NB4 (cell line): Measurements from ENCODE around the gene B4GALT6.
A peak's percentile ranks its signal among the peaks of the same experiment; 100 is the strongest.

ENCODE experiments used
- DNase-seq: peaks from one replicate; pipeline ENCODE4 v3.0.0; 2010; ENCODE audit warnings: low read depth
- H3K4me3 ChIP-seq: one replicate; pipeline ENCODE4 v1.5.1; 2011; ENCODE audit warnings: mild to moderate bottlenecking, low read depth, low read length, moderate library complexity
- MAX ChIP-seq: IDR thresholded peaks from 2 replicates; pipeline ENCODE4 v1.6.1; 2011; ENCODE audit warnings: low read depth, low read length
- MYC ChIP-seq: IDR thresholded peaks from 2 replicates; pipeline ENCODE4 v1.6.1; 2011; ENCODE audit warnings: low read depth, low read length
- POLR2A ChIP-seq: IDR thresholded peaks from 2 replicates; pipeline ENCODE4 v1.6.1; 2011; ENCODE audit warnings: mild to moderate bottlenecking; ENCODE audit not compliant: insufficient read length; ENCODE audit errors: extremely low read depth
- TF ChIP-seq, protein P1 (sequence below): IDR thresholded peaks from one replicate; pipeline ENCODE4 v1.5.1; 2012; ENCODE audit warnings: low read depth, low read length

Gene B4GALT6

DNA sequence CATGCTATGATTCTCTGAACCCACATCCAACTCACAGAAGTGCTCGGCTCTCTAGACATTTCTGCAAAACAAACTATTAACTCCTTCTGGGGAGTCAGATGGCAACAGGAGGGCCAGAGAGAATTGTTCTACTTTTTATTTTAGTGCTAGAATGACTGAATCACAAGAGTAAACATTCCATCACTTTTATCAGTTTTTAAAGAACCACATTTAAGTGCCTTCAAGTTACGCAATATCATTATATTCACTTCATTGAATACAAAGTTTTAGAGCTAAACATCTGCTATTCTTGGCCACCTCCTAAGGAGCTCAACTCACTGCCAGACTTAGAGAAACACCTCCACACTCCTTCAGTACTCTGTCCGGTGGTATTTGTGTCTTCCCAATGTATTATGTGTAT, 22.4 kb downstream of the B4GALT6 start:
- TF ChIP-seq MYC (no peak), POLR2A (no peak), MAX (no peak)
- TF ChIP-seq, protein P1, sequence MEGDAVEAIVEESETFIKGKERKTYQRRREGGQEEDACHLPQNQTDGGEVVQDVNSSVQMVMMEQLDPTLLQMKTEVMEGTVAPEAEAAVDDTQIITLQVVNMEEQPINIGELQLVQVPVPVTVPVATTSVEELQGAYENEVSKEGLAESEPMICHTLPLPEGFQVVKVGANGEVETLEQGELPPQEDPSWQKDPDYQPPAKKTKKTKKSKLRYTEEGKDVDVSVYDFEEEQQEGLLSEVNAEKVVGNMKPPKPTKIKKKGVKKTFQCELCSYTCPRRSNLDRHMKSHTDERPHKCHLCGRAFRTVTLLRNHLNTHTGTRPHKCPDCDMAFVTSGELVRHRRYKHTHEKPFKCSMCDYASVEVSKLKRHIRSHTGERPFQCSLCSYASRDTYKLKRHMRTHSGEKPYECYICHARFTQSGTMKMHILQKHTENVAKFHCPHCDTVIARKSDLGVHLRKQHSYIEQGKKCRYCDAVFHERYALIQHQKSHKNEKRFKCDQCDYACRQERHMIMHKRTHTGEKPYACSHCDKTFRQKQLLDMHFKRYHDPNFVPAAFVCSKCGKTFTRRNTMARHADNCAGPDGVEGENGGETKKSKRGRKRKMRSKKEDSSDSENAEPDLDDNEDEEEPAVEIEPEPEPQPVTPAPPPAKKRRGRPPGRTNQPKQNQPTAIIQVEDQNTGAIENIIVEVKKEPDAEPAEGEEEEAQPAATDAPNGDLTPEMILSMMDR, result no peak
- H3K4me3 ChIP-seq, result no peak overlapping the region

DNA sequence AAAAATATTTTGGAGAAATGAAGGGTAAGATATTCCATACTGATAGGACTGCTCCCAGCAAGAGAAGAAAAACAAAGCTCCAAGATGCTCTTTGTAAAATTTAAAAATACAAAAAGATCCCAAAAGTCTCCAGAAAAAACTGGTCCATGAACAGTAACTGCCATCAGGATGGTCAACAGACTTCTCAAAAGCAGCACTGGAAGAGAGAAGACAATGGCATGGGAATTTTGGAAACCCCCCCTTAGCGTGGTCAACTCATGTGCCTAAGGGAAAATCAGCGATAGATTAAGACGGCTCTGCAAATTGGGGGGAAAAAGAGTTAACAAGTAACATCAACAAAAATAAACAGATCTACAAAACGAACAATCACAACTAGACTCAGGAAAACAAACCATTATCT, 23.6 kb downstream of the B4GALT6 start:
- H3K4me3 ChIP-seq, result no peak overlapping the region
- TF ChIP-seq, protein P1, result no peak
- TF ChIP-seq MAX (no peak), POLR2A (no peak), MYC (no peak)
- DNase-seq, result no peak

More for the DNA sequence above, 22.4 kb downstream of the B4GALT6 start:
- no peak for DNase-seq

DNA sequence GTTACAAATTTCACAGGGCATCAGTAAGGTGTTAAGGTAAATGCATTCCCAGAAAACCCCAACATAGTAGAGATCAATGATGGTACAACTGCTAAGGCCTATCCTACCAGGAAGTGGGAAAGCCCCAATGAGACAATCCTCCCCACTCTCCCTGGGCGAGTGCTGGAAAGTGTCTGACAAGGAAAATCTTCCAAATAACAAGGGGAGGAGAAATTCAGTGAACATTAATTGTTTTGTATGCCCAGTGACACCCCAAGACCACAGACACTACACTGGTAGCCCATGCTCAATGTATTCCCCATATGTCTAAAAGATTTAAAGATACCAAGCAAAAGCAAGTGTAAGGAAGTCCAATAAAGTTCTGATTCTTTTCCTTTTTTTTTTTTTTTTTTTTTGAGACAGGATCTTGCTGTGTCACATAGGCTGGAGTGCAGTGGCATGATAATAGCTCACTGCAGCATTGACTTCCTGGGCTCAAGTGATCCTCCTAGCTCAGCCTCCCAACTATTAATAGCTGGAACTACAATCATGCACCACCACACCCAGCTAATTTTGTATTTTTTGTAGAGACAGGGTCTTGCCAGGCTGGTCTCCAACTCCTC, 24.7 kb downstream of the B4GALT6 start:
- TF ChIP-seq MYC (no peak), MAX (no peak)
- TF ChIP-seq, protein P1, result no peak
- no peak for DNase-seq
- H3K4me3 ChIP-seq, result no peak overlapping the region

GRCh38 chr18:31658670-31659575, 25.5 kb downstream of the B4GALT6 start:
- H3K4me3 ChIP-seq, result no peak overlapping the region
- TF ChIP-seq MYC (no peak), MAX (no peak), POLR2A (no peak)
- TF ChIP-seq, protein P1, result no peak
- no peak for DNase-seq

GRCh38 chr18:31657823-31658669, 26.3 kb downstream of the B4GALT6 start:
- peak; percentile 76 for DNase-seq
- no peak overlapping the region for H3K4me3 ChIP-seq
- TF ChIP-seq MAX (peak; percentile 35; the same call in 1 of the 2 replicates), MYC (no peak), POLR2A (no peak)
- TF ChIP-seq, protein P1, result no peak
